ENCODE measurements around the gene CACNA1I.

Gene CACNA1I

GRCh38 chr22:39594411-39594810, 23.9 kb downstream of the CACNA1I start:
- H3K27ac ChIP-seq = no peak overlapping the region
- no peak for TF ChIP-seq CTCF (IDR thresholded peaks at IDR 0.05)
- no peak for TF ChIP-seq ZFX (IDR thresholded peaks at IDR 0.05; ENCODE audit: borderline replicate concordance)

GRCh38 chr22:39595622-39596172, 25.1 kb downstream of the CACNA1I start:
- no peak for TF ChIP-seq ZFX (IDR thresholded peaks at IDR 0.05; ENCODE audit: borderline replicate concordance)
- no peak for TF ChIP-seq CTCF (IDR thresholded peaks at IDR 0.05)
- H3K27ac ChIP-seq = no peak overlapping the region

GRCh38 chr22:39596601-39597000, 26.0 kb downstream of the CACNA1I start:
- H3K27ac ChIP-seq = no peak overlapping the region
- TF ChIP-seq ZFX (IDR thresholded peaks at IDR 0.05; ENCODE audit: borderline replicate concordance) = no peak
- TF ChIP-seq CTCF (IDR thresholded peaks at IDR 0.05) = no peak

GRCh38 chr22:39597236-39597869, 26.8 kb downstream of the CACNA1I start:
- H3K27ac ChIP-seq = no peak overlapping the region
- TF ChIP-seq ZFX (IDR thresholded peaks at IDR 0.05; ENCODE audit: borderline replicate concordance) (no peak), CTCF (IDR thresholded peaks at IDR 0.05) (no peak)

GRCh38 chr22:39598017-39598965, 27.7 kb downstream of the CACNA1I start:
- TF ChIP-seq CTCF (IDR thresholded peaks at IDR 0.05) (peak; percentile 37), ZFX (IDR thresholded peaks at IDR 0.05; ENCODE audit: borderline replicate concordance) (no peak)
- no peak overlapping the region for H3K27ac ChIP-seq

GRCh38 chr22:39600491-39601179, 30.1 kb downstream of the CACNA1I start:
- no peak overlapping the region for H3K27ac ChIP-seq
- TF ChIP-seq CTCF (IDR thresholded peaks at IDR 0.05) (no peak), ZFX (IDR thresholded peaks at IDR 0.05; ENCODE audit: borderline replicate concordance) (no peak)

All from 22Rv1 (cell line).